Activated B cell treated with CpG ODN at 0.5 μM for 24 hours (primary cell): ENCODE data around the gene MAN2A1. TPM values are rescaled to one million over a fixed set of nuclear protein-coding genes. Genes with fewer than 3 reads are reported as not detected.

Source experiments
- ATAC-seq: fragments of 200-7000 bp; cut with Tn5 transposase; one replicate; pipeline ENCODE4 v1.10.0; 2021; ENCODE audit warnings: low read depth, mild to moderate bottlenecking, moderate library complexity
- CTCF ChIA-PET: fragments of 350-600 bp; sonication (Branson Sonifier 250); formaldehyde crosslinking; loops from one replicate; lab custom pipeline; 2021; ENCODE audit warnings: antibody characterized with exemption; lab: Charles Lee
- POLR2A ChIA-PET: fragments of 350-600 bp; sonication (Branson Sonifier 250); formaldehyde crosslinking; loops from one replicate; lab custom pipeline; 2021; ENCODE audit warnings: antibody characterized with exemption; lab: Charles Lee
- DNase-seq: peaks from one replicate; pipeline ENCODE4 v3.0.0; 2022
- H3K27ac Mint-ChIP-seq: one replicate; pipeline ENCODE4 v1.8.0; 2020; ENCODE audit warnings: mixed read lengths
- H3K27me3 Mint-ChIP-seq: one replicate; pipeline ENCODE4 v1.8.0; 2021; ENCODE audit warnings: mixed read lengths
- H3K36me3 Mint-ChIP-seq: one replicate; pipeline ENCODE4 v1.8.0; 2021; ENCODE audit warnings: low read depth, mixed read lengths
- H3K4me1 Mint-ChIP-seq: one replicate; pipeline ENCODE4 v1.8.0; 2021; ENCODE audit warnings: mixed read lengths
- H3K4me3 Mint-ChIP-seq: one replicate; pipeline ENCODE4 v1.8.0; 2020; ENCODE audit warnings: mild to moderate bottlenecking, mixed read lengths
- H3K9me3 Mint-ChIP-seq: one replicate; pipeline ENCODE4 v1.8.0; 2020; ENCODE audit warnings: mixed read lengths
- CTCF ChIP-seq: fragments of 200-600 bp; IDR thresholded peaks from one replicate; pipeline ENCODE4 v1.8.0; 2022; ENCODE audit warnings: antibody characterized with exemption, mild to moderate bottlenecking
- intact Hi-C: fragments of 100-400 bp; cut with micrococcal nuclease; formaldehyde crosslinking; loops from one replicate; pipeline ENCODE4 v1.15.1; 2024
- total RNA-seq: library from RNA; stranded (reverse); gene quantifications from 2 replicates; pipeline ENCODE4 v1.2.3, GENCODE V29; 2022

The MAN2A1 gene
- total RNA-seq, 1 donor from 2014 or later, result 48.6 TPM

GRCh38 chr5:109910874-109911273 lies 221.1 kb downstream of the MAN2A1 start:
- H3K36me3 Mint-ChIP-seq, result no peaks in the 10 kb centered on the region
- TF ChIP-seq CTCF, result no peak
- H3K4me3 Mint-ChIP-seq, result no peak overlapping the region
- H3K27me3 Mint-ChIP-seq, result peaks cover 3% of the 10 kb centered on the region
- no peak overlapping the region for H3K27ac Mint-ChIP-seq
- CTCF ChIA-PET, result no interaction called here
- no peak for DNase-seq
- no peaks in the 10 kb centered on the region for H3K9me3 Mint-ChIP-seq
- POLR2A ChIA-PET, result no interaction called here
- ATAC-seq, result no peak
- no peaks in the 10 kb centered on the region for H3K4me1 Mint-ChIP-seq
- intact Hi-C loops, result no loop called here

GRCh38 chr5:109911731-109912130 lies 222.0 kb downstream of the MAN2A1 start:
- no peak overlapping the region for H3K27ac Mint-ChIP-seq
- peaks cover 2% of the 10 kb centered on the region for H3K27me3 Mint-ChIP-seq
- no peak for TF ChIP-seq CTCF
- DNase-seq, result no peak
- no peak for ATAC-seq
- no peak overlapping the region for H3K4me3 Mint-ChIP-seq
- intact Hi-C loops, result no loop called here
- ChIA-PET POLR2A (no interaction called here), CTCF (no interaction called here)
- H3K36me3 Mint-ChIP-seq, result no peaks in the 10 kb centered on the region
- no peaks in the 10 kb centered on the region for H3K9me3 Mint-ChIP-seq
- H3K4me1 Mint-ChIP-seq, result no peaks in the 10 kb centered on the region

GRCh38 chr5:109914906-109915305 lies 225.2 kb downstream of the MAN2A1 start:
- DNase-seq (no peak), ATAC-seq (no peak)
- TF ChIP-seq CTCF, result no peak
- CTCF ChIA-PET, result no interaction called here
- Mint-ChIP-seq H3K4me3 (no peak overlapping the region), H3K36me3 (no peaks in the 10 kb centered on the region), H3K27me3 (no peaks in the 10 kb centered on the region), H3K27ac (no peak overlapping the region), H3K9me3 (no peaks in the 10 kb centered on the region), H3K4me1 (no peaks in the 10 kb centered on the region)
- intact Hi-C loops, result no loop called here
- POLR2A ChIA-PET, result no interaction called here

- no peaks in the 10 kb centered on the region for H3K4me1 Mint-ChIP-seq
- DNase-seq (no peak), ATAC-seq (no peak)
- no peaks in the 10 kb centered on the region for H3K36me3 Mint-ChIP-seq
- H3K4me3 Mint-ChIP-seq, result no peak overlapping the region
- ChIA-PET CTCF (no interaction called here), POLR2A (no interaction called here)
- no peak for TF ChIP-seq CTCF
- H3K27me3 Mint-ChIP-seq, result peaks cover 2% of the 10 kb centered on the region
- H3K9me3 Mint-ChIP-seq, result no peaks in the 10 kb centered on the region
- no peak overlapping the region for H3K27ac Mint-ChIP-seq
- intact Hi-C loops, result no loop called here
Measured at GRCh38 chr5:109916481-109917153, 226.9 kb downstream of the MAN2A1 start.
